H54 (cell line): Measurements from ENCODE around the gene LCP2.

ENCODE experiments used
- DNase-seq: peaks from one replicate; pipeline ENCODE4 v3.0.0; 2011; ENCODE audit warnings: low spot score, mixed read lengths; ENCODE audit not compliant: insufficient read length
- FAIRE-seq: peaks from 3 replicates; lab custom pipeline; 2011; peaks lifted over from hg19 to GRCh38; lab: Jason Lieb, UNC
- POLR2A ChIP-seq: IDR thresholded peaks from 2 replicates; pipeline ENCODE4 v1.6.1; 2011; ENCODE audit warnings: low read depth, mild to moderate bottlenecking, low read length

LCP2 gene

GRCh38 chr5:170311511-170312300, 14.1 kb upstream of the LCP2 start:
- FAIRE-seq: no peak
- DNase-seq: no peak
- TF ChIP-seq POLR2A: no peak

- FAIRE-seq: no peak
Observed at GRCh38 chr5:170310256-170310926, 12.8 kb upstream of the LCP2 start.

DNA sequence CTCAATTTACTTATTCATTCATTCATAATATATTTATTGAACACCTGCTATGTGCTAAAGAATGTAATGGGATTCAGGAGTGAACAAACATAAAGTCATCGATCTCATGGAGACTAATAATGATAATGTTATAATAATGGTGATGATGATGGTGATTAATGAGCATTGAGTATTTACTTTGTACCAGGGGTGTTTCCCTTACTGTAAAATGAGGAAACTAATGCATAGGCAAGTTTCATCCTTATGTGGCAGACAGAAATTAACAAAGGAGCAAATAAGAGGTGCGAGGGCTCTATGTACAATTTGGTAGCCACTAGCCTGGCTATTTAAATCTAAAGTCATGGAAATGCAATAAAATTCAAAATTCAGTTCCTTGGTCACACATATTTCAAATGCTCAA, 11.1 kb upstream of the LCP2 start:
- no peak for DNase-seq
- no peak for TF ChIP-seq POLR2A
- no peak for FAIRE-seq

More at GRCh38 chr5:170310256-170310926, 12.8 kb upstream of the LCP2 start:
- no peak for TF ChIP-seq POLR2A
- DNase-seq: no peak

DNA sequence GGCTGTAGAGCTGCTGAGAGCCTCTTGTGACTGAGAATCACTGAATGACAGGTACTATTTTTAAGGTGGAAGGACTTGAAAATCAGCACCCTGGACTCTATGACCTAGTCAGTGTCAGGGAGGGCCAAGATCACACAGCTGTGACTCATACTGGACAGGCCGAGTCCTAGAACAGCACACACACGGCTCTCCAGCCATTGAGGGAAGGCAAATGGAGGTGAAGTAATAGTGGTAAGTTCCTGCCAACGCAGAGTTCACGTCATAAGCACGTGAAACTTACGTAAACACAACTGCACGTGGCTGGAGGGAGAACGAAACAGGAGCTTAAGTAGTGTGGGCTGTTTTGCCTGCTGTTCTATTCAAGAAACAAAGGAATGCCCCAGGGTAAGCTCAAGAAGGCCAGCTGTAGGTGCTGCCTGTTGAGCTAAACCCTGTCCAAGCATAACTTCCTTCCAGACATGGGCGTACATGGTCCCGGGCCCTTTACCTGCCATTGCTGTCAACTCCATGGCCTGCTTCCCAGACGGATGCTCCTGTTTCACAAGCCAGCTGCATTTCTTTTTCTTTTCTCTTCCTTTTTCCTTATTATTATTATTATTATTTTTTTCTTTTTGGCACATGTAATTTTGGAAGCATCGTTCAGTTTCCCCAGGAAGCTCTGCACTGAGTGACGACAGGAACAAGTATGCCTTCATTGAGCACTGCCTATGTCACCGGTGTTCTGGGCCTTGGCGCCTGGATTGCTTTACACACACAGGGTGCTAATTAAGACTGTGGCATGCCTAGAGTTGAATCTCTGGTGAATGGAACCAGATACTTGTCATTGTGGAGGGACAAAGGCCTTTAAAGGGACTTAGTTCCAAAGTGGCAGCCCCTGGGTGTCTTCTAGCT, 10.2 kb upstream of the LCP2 start:
- peak; percentile 44 for DNase-seq
- no peak for FAIRE-seq
- TF ChIP-seq POLR2A: no peak

GRCh38 chr5:170306381-170306831, 8.8 kb upstream of the LCP2 start:
- no peak for TF ChIP-seq POLR2A
- DNase-seq (no peak), FAIRE-seq (no peak)

DNA sequence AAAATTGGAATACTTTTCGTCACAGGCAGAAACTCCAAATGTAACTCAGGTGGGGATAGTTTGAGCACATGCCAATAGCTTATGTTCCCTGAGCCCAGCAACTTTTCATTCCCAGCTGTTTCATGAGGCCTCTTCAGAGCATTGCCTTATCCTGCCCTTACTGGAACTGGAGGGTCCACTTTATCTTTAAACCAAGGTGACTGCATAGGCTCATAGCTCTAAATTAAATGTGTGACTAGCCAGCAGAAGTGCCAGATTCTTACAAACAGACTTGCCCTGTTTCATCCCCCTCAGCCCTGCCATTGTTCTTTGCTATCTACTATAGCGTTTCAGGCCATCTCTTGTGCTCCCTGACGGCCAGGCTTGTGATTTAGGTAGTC, 8.1 kb upstream of the LCP2 start:
- FAIRE-seq (no peak), DNase-seq (no peak)
- no peak for TF ChIP-seq POLR2A

DNA sequence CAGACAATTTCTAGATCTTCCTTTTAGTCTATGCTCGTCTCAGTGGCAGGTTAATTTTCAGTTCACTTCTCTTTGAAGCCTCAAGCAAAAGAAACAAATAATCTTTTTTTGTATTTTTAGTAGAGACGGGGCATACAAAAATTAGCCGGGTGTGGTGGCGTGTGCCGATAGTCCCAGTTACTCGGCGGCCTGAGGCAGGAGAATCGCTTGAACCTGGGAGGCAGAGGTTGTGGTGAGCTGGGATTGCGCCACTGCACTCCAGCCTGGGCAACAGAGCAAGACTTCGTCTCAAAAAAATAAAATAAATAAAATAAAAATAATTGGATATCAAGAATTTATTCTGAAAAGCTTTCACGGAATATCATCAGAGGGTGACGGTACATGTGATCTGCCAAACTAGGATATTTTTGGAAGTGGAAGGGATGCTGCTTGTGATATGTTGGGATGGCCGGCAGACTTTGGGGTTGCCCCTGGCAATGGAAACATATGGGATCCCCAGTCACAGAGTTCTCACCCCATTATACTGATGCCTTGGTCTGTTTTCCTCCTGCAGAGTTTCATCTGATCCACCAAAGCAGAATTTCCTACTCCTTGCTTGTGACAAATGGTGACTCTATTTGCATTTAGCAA, 7.6 kb upstream of the LCP2 start:
- TF ChIP-seq POLR2A: no peak
- no peak for DNase-seq
- FAIRE-seq: no peak

- TF ChIP-seq POLR2A: no peak
- DNase-seq (no peak), FAIRE-seq (no peak)
Observed at GRCh38 chr5:170303549-170303948, 6.0 kb upstream of the LCP2 start.

DNA sequence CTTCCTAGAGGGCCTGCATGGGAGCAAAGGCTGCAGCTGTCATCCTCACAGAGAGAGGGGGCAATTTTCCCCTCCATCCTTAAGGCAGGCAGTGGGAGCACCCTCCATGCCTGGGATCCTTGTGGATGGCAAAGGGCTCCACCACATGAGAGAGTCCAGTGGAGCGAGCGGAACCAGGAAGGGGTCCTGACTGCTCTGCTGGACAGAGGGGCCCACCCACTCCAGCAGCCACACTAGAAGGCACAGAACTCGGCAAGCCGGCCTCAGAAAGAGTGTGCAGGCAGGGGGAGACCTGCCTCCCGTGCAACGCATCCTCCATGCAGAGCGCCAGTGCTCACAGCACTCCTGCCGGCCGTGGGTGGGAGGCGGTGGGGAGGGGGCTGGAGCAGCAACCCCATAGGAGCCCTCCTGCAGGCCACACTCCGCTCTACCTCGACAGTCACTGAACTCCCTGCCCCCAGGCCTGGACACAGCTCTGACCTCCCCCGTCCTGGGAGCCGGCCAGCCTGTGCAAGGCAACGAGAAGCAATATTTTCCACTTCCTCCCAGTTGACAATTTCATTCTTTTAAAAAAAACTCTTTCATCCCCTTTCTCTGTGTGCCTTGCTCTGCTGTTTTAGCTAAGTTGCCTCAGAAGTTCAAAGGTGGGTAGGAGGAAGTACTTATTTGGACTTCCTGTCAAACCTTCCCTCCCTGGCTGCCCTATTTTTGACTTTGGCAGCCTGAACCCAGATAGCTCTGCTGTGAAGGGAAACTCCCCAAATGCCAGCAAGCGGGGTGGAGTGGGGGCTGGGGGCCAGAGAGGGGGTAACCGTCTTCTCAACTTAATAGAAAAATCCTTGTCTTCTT, 5.3 kb upstream of the LCP2 start:
- TF ChIP-seq POLR2A: no peak
- no peak for DNase-seq
- no peak for FAIRE-seq

DNA sequence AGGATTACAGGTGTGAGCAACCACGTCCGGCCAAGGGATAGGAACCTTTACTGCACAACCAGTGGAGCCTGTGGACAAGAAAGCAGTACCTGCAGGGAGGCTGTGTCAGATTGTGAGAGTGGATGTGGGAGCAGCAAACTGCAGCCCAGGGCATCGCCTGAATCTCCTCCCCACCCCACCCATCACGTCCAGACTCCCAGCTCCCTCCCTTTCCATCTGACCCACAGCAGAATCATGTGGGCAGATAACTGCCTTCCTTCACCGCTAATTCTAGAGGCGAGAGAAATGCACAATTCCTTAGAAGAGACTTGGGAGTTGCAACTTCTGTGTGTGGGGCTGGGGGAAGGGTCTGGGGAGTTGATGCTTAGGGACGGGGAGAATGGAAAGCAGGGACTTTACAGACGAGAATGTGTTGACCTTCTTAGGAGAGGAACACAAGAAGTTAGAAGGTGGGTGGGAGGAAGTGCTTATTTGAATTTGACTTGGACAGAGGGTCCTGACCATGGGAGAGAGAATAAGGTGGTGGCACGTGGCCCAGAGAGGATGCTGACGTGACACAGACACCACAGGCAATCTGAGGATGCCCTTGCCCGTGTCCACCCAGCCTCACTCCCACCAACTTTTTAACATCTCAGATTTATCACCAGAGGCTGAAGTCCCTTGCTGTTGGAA, 4.5 kb upstream of the LCP2 start:
- no peak for TF ChIP-seq POLR2A
- DNase-seq (no peak), FAIRE-seq (no peak)

DNA sequence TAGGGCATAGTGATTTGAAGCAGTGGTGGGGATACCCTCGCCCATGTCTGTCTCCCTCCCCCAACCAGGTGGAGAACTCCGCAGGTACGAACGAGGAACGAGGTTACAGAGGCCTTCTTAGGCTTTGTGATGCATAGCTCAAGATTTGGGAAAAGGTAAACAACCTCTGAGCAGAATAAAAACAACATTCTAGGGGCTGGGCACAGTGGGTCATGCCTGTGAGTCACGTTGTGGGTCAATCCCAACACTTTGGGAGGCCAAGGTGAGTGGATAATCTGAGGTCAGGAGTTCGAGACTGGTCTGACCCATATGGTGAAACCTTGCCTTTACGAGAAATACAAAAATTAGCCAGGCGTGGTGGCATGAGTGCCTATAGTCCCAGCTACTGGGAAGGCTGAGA, 3.6 kb upstream of the LCP2 start:
- DNase-seq (no peak), FAIRE-seq (no peak)
- TF ChIP-seq POLR2A: no peak

DNA sequence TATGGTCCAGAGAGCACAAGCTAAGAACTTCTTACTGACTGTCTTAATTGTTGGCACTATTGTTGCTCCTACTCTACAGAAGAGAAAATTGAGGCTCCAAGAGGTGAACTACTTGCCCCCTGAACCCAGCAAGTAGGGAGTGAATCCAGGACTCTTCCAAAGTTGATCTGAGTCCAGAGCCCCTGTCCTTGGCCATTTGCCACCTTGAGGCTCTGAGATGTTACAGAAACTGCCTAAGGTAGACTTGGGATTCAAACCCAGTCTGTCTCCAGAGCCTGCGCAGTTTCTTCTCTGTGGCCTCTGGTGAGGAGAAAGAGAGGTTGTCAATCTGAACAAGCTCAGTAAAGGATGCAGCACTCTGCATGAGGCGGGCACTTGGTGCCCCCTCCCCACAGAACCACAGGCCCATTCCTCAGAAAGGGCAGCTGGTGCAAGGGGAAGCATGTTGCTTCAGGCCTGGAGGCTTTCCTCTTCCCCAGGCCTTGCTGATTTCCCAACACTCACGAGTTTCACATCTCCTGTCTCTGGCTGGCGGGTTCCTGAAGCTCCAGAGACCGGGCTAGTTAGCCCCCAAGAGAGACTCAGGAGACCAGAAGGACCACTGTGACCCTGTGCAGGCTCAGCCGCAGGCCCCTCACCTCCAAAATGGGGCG, 2.9 kb upstream of the LCP2 start:
- no peak for DNase-seq
- FAIRE-seq: no peak

More for the DNA sequence above, 2.9 kb upstream of the LCP2 start:
- TF ChIP-seq POLR2A: no peak
